GM18526 (cell line): ENCODE measurements around the gene ATXN7L2.

Experiments used
- POLR2A ChIP-seq: IDR thresholded peaks from 3 replicates; pipeline ENCODE4 v1.6.1; 2011; ENCODE audit not compliant: insufficient read length; ENCODE audit errors: extremely low read depth

Gene ATXN7L2

DNA sequence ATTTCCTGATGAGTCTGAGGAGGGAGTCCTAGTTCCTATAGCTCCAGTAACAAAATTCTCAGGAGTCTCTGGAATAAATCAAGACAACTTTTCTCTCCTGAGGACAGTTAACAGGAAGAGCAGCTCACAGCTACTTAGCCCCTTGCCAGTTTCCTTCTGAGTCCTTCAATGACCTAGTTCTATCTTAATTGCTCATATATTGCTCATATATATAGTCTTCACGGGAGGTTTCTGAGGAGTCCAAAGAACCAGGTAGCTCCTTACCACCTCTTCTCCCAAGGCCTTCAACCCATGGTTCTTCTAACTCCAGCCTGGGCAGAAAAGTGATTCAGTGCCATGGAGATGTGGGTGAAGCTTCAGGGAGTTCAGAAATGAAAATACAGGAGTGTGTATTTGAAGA, 21.3 kb downstream of the ATXN7L2 start:
- no peak for TF ChIP-seq POLR2A

DNA sequence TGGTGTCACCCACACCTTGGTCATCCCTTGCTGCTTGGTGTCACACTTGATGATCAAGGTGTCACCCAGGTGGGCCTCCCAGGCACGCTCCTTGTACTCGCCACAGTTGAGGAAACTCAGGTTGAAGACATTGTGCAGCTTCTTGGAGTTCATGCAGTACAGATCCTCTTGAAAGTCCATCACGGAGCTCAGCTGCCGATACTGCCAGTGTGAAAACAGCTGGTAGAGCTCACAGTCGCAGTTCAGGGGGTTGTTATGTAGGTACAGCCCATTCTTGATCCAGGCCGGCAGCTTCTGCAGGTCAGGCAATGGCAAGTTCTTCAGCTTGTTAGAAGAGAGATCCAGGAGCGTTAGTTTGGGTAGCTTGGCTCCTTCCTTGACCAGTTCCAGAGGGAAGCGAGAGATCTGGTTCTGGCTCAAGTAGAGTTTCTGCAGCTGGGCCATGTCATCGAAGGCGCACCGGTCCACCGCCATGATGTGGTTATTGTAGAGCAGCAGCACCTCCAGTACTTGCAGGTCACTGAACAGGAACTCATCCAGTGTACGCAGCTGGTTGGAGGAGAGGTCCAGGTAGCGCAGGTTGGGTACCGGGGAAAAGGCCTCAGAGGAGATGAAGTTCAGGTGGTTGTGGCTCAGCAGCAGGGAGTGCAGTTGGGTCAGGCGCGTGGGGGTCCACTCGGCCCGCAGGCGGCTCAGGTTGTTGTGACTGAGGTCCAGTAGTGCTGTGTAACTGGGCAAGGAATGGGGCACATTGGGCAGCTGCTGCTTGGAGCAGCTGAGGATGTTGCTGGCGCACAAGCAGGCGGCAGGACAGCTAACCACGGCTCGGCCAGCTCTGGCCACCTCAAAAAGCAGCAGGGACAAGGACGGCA, 24.5 kb downstream of the ATXN7L2 start:
- TF ChIP-seq POLR2A, result no peak

DNA sequence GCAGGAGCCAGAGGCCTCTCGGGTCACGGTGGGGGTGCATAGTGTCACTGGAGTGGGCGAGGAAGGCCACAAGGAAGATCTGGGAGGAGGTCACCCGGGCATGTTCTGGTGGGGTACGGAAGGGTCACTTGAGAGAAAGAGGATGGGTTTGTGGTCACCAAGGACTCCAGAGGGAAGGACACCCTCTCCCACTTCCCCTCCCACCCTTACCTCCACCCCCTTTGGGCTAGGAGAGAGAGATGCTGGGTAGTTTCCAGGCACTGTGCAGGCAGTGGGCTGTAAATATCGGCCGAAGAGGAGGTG, 25.1 kb downstream of the ATXN7L2 start:
- no peak for TF ChIP-seq POLR2A

DNA sequence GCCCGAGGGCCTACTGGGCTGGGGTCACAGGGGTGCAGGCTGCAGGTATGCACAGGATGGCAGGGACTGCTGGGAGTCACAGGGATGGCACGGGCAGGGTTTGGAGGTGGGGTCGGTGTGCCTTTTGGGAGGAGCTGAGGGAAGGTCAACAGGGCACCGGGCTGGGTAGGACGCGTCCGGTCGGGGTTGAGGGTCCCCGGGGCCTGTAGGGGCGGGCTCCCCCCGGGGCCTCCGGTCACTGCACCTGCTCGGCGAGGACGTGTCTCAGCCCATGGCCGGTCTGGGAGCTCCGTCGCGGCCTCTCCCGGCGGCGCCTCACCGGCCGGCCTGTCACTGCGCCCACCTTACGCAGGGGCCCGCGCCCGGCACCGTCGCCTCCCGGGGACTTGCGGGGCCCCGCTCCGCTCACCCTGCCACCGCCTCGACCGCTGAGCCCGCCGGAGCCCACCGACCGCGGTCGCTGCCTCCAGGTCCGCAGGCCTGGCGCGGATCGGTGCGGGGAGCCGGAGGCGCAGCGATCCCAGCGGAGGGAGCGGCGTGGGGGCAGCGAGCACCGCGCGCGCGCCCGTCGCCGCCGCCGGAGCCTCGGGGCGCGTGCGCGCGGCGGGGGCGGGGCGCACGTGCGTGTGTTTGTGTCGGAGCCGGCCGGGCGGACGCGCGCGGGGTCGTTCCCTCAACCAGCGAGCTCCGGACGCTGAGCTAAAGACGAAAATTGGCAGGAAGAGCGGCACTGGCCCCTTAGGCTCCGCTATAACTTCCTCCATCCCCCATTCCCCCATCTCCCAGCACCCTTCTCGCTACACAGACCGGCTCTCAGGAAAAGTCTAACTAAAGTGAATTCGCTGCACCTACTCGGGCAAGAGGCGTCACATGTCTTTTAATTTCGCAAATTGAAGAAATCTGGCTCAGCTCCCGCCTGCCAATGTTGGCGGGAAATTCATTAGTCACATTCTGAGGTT, 25.8 kb downstream of the ATXN7L2 start, which contains the start of gene AMIGO1:
Gene AMIGO1 (minus strand): TSS at position 552 of the 959 bp plus-strand sequence. CDS start 815 bp downstream, outside the sequence.
- no peak for TF ChIP-seq POLR2A

DNA sequence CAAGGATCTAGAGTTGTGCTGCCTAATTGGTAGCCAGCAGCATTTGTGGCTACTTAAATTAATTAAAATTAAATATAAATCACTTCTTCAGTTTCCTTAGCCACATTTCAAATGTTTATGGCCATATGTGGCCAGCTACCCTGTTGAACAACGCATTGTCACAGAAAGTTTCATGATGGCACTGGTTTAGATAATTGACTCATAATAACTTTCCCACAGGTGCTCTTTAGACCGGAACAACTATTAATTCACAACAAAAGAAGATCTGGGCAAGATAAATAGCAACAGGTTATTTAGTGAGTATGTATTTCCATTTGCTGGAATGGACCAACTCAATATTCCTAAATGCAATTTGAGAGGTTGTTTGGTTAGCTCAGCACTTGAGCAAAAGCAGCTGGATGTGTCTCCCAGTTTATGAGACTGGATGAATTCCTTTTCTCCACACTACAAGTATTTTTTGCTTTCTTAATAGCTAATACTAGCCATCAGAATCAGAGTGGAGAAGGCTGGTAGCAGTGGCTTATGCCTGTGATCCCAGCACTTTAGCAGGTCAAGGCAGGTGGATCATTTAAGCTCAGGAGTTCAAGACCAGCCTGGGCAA, 29.5 kb downstream of the ATXN7L2 start:
- no peak for TF ChIP-seq POLR2A

DNA sequence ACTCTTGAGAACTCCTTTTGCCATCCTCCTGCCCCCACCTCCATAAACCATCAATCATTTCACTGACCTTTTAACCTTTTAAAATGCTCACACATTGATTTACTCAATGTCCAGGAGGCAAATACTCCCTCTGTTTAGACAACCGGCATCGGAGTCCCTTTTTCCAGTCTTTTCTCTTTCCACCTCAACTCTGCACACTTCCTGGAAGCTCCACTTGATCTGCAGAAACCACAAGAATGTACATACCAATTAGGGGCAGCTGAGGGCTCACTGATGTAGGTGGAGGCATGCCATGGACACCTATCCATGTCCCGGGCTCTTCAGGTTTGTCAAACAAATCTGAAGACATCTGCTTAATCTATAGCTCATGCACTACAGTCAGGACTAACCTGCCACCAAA, 31.1 kb downstream of the ATXN7L2 start:
- TF ChIP-seq POLR2A, result no peak

DNA sequence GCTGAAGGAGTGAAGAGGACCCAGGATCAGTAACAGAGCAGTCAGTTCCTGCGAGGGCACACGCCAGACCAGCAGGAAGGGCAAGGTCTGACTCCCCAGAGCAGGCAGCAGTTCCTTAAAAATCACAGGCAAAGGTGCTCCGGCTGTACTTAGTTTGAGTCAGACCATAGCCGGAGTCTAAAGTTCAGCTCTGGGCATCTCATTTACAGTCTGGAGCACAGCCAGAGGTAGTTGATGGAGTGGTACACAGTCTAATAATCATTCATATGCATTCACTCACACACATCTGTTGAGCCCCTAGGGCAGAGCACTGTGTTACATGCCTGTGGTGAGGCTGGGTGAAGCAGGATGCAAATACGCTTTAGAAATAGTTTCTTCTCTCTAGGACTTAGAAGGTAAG, 33.2 kb downstream of the ATXN7L2 start:
- TF ChIP-seq POLR2A, result no peak

DNA sequence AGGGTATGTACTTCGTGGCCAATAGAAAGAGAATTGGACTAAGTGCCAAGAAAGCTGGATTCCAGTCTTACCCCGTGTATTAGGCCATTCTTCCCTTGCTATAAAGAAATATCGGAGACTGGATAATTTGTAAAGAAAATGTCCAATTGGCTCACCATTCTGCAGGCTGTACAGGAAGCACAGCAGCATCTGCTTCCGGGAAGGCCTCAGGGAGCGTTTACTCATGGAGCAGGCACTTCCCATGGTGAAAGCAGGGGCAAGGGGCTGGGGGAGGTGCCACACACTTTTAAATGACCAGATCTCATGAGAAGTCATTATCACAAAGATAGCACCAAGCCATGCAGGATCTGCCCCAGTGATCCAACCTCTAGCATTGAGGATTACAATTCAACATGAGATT, 33.6 kb downstream of the ATXN7L2 start:
- no peak for TF ChIP-seq POLR2A

DNA sequence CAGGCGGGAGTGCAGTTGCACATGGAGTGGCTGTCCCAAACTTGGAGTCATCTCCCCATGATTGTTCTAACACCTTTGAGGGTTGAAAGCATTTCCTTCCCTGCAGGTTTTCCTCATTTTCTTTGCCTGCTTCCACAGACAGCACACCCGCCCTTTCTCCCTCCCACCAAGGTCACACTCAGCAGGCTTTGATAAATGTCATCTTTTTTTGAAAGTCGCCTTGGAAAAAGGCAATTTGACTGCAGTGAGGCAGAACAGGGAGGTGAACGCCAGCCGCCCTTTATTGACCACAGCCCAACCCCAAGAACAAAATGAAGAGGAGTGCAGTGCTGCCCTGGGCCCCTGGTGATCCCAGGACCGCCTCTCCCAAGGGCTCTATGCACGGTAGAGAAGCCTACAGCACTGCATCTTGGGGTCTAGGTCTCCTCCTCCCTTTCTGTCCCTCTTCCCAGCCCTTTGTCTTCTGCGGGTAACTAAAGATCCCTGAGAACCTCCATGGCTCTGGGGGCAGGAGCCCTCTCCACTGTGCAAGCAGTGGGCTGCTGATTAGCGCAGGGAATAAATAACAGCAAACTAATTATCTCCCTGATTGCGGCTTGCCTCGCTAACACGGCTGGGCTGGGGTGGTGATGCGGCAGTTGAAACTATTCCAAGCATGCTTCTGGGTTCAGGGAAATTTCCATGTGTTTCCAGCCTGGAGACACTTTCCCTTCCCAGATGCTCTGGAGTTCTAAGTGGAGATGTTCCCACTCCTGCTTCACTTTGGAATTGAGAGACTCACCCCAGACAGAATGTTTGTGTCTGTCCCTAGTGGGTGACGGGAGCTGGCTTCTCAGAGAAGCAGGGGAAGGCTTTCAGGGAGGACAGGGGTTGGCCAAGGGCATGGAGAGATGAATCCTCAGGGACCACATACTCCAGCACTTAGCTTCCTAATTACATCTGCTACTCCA, 37.6 kb downstream of the ATXN7L2 start:
- no peak for TF ChIP-seq POLR2A

DNA sequence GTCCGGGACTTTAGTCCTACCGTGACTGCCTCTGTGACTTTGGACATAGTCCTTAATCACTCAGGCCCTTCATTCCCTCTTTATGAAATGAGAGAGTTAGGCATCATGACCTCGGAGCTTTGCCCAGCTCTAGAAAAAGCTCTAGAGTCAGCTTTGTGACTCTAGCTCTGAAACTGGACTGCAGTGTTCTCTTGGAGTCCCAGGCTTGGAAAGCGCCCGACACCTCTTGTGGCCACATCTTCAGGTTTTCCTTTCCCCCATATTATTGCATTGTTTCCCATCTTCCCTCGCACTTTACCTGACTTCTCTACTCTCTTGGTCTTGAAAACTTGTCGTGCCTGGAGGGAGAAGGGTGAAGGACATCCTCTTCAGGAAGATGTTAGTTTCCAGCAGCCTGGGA, 38.3 kb downstream of the ATXN7L2 start:
- TF ChIP-seq POLR2A, result no peak

DNA sequence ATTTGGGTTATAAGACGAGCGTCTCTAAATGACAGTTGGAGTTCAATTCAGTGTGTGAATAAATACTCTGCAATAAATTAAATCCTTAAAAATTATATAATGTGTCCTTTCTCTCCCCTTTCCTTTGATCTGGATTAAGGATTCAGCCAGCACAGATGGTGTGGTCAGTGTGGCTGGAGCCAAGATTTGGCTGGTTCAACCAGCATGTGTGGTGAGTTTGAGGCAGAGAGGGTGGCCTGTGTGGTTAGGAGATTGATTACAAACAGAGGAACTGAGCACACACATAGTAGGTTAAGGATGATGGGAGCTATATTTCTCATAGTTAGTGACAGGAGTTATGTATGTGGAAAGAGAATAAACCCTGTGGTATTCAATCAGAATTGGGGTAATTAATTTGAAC, 40.0 kb downstream of the ATXN7L2 start:
- no peak for TF ChIP-seq POLR2A

DNA sequence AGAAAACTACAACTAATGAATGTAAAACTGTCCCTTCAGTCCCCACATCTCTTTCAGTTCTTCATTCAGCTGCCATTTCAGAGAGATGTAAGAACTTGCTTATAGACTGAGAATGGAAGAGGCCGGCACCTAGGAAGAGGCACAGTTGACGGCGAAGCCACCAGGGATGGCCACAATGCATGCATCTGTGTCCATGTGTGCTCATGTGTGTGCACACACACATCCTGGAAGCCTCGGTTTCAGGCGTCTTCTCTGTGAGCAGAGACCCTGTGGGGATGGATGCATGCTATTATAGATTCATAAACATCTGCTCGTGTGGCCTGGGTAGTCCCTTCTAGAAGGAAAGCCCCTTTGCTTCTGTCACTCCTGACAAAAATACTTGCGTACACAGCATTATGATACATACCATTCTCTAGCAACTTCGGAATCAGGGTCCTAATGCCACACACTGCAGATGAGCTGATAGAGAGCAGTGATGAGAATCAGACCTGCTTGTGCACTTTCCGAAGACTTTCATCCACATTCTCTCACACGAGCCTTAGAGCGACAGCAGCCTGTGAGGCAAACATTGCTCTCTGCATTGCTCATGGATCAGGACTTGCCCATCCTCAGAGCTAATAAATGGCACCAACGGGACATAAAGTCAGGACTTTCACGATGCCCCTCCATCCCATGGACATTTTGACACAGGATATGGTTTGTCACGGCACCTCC, 43.5 kb downstream of the ATXN7L2 start:
- TF ChIP-seq POLR2A, result no peak

DNA sequence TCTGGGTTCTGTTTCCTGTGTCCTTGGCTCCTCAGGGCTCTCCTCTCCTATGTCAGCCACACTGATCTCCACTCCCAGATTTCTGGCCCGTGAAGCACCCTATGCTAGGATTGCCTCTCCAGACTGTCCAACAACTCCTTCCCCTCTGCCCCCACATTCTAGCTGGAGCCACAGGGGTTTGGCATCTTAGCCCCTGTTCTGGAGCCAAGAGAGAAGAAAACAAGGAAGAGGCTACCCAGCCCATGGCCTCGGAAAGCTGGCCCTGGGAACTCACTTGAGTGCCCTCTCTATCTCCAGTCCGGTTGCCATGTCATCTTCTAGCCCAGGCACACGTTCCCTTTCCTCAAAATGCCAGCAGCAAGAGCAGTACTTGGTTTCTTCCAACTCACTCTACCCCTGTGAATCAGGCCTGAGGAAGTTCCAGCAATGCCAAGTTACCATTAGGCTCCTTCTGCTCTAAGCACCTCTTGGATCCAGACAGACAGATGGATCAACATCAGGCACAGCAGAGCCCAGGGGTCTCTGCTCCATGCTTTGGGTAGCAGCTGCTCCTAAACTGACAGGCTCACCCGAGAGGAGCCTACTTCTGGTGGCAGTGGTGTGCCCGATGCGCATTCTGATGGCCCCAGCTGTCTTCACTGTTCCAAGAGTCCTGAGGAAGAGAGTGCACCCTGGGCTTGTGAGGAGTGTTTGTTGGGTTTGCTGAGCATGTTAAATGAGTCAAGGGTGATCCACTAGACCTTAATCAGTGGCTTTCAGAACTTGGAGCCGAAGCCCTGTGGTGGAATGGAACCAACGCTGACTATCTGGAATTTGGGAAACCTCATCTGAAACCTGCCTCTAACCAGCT, 44.4 kb downstream of the ATXN7L2 start:
- no peak for TF ChIP-seq POLR2A

DNA sequence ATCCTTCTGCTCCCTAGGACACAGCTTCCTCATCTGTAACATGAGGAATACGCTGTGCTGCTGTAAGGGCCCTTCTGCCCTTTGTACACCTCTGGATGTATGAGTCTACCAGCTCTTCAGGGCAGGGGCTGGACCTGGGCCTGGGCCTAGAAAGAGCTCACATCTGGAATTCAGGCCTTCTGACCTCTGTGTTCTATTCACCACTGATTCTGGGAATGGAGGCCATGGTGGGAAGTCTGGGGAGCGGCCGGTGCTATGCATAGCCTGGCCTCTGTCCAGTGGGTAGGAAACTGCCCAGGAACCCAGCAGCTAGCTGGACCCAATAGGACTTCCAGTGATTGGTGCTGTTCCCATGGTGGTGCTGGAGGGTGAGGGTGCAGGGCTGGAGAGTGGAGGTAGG, 45.0 kb downstream of the ATXN7L2 start:
- no peak for TF ChIP-seq POLR2A
